ENCODE results near the gene PHACTR2.
A peak's percentile ranks its signal among the peaks of the same experiment; 100 is the strongest.

The PHACTR2 gene

GRCh38 chr6:143877584-143878271, 200.0 kb downstream of the PHACTR2 start:
- H3K27ac ChIP-seq = 0 out of 2 replicates have a peak overlapping the region, but pooled peaks have one; percentile 12
- TF ChIP-seq CTCF (IDR thresholded peaks at IDR 0.05) (no peak), ZFX (IDR thresholded peaks at IDR 0.05; ENCODE audit: borderline replicate concordance) (no peak)

GRCh38 chr6:143878272-143878760, 200.6 kb downstream of the PHACTR2 start:
- TF ChIP-seq ZFX (IDR thresholded peaks at IDR 0.05; ENCODE audit: borderline replicate concordance) (no peak), CTCF (IDR thresholded peaks at IDR 0.05) (no peak)
- 0 out of 2 replicates have a peak overlapping the region, but pooled peaks have one; percentile 12 for H3K27ac ChIP-seq

- TF ChIP-seq ZFX (IDR thresholded peaks at IDR 0.05; ENCODE audit: borderline replicate concordance) (no peak), CTCF (IDR thresholded peaks at IDR 0.05) (no peak)
- no peak overlapping the region for H3K27ac ChIP-seq
These were observed 202.6 kb downstream of the PHACTR2 start for GRCh38 chr6:143880412-143880811.

Data from 22Rv1 (cell line).